ACHN (cell line): ENCODE measurements around the gene CACNG1.

ENCODE experiments used
- DNase-seq: peaks from one replicate; pipeline ENCODE4 v3.0.0-alpha.2; 2015
- in situ Hi-C: cut with HindIII; loops from 2 replicates; pipeline ENCODE4 v1.10.0; 2017; ENCODE audit warnings: low sequenced_read_pairs, low pct_ligation_motif_present, low pct_unique_long_range_greater_than_20kb

Gene CACNG1, protein sequence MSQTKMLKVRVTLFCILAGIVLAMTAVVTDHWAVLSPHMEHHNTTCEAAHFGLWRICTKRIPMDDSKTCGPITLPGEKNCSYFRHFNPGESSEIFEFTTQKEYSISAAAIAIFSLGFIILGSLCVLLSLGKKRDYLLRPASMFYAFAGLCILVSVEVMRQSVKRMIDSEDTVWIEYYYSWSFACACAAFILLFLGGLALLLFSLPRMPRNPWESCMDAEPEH

DNA sequence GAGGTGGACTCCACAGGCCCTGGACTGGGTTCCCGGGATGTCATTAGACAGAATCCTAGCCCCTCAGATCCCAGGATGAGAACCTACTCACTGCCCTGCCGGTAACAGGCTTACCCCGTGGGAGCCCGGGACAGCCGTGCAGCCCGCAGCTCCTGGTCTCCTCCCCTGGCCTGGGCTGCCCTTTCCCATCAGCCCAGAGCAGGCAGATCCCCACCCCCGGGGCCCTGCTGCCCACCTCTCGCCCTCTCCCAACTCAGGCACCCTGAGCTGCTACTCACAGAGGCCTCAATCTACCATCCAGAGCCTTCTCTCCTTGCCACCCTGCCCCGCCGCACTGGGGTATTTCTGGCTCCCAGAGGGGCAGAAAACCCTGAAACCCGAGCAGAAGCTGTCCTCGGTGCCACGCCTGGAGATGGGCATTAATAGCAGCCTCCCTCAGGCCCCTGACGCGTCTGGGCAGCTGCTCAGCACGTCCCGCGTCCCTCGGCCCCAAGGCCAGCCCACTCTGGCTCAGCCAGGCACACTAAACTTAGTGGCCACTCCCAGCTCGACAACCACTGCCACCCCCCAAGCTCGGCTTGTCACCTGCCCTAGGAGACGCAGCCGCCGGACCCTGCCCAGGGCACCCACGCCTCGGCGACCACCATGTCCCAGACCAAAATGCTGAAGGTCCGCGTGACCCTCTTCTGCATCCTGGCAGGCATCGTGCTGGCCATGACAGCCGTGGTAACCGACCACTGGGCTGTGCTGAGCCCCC, at the start of gene CACNG1:
TSS of gene CACNG1 (plus strand) at position 539 of the 757 bp plus-strand sequence. CDS start at position 646, 107 bp downstream.
- no peak for DNase-seq
- in situ Hi-C loops, result no loop called here

DNA sequence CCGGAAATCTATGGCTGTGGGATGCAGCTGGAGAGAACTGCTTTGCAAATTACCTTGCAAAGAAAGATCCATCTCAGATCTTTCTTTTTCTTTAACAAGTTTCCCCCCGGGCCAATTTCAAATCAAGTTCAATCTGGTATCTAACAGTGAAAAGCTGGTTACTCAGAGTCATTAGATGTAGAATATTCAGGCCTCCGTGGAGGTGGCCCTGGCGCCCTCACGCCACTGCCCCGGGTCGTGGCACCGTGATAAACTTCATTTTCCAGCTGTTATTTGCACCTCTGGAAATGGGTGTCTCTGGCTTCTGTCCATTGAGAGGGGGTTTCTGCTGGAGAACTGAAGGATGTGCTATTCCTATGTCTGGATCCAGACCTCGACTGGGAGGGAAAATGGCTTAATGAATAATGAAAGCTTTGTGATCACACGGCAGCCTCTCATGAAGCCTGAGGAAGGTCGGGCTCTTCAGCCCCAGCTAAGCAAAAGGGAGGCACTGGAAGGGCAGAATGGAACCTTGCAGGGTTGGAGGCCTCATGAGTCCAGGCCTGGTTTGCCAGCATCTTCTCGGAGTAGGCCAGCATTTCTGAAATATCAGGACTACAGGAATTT, 49.3 kb upstream of the CACNG1 start:
- in situ Hi-C loops, result no loop called here
- DNase-seq, result no peak

DNA sequence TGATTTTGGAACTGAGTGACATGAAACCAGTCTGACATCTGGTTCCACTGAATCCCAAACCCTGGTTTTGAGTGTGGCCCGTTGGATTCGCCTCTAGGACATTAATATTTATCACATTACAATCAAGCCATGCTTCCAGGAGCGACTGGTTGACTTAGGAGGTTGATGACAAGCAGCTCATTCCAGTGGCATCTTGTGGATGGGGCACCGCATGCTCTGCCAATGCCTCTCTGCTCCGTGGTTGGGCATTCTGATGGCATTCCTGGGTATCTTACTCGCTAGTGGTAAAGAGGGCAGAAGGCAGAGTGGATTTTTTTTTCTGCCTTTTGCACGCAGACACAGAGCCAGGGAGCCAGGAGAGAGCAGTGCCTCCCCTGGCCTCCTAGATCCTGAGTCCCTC, 48.4 kb upstream of the CACNG1 start:
- in situ Hi-C loops, result no loop called here
- peak; percentile 30 for DNase-seq

DNA sequence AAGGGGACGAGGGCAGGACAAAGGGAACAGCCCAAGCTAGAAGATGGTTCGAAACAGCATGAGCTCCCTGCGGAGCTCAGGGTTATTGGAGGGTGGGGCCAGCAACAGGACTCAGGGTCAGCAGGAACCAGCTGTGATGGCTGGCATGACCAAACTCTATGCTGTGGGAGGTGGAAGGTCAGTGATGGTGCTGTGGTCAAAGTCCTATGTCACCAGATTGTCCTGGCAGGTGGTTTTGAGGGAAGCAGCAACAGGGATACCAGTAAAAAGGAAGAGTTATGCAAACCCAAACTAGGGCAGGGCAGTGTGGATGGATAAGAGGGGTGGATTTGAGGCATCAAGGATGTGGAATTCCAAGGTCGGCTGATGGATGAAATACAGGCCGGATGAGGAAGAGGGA, 47.4 kb upstream of the CACNG1 start:
- no peak for DNase-seq
- in situ Hi-C loops, result no loop called here

DNA sequence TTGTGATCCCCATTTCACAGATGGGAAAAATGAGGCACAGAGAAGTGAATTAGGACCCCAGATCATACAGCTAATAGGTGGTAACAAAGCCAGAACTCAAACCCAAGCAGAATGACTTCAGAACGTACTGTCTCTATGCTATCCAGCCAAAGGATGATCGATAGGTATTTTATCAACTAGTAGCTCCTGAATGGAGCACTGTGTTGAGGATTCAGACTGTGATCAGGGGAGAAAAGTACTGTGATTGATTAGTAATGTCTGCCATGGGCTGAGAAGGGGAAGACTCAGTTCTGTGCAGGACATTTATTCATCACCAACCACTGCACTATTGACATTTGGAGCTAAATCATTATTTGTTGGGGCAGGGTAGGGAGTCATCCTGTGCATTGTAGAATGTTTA, 41.1 kb upstream of the CACNG1 start:
- DNase-seq, result no peak
- in situ Hi-C loops, result no loop called here

DNA sequence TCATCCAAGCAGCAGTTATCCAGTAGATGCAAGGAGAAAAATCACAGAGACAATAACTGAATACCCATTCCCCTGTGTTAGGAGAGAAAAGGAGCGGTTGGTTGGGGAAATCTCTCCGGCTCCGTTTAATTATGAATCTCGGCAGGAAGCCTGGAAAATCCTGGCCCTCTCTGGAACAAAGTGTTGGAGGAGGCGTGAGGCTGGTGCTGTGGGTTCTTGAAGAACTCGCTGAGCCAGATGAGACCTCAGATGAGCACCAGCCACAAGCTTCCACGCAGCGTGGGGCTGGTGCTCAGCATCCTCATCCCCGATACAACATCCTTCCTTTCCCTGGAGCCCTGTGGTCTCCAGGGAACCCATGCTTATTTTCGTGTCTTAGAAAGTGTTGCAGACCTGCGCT, 40.2 kb upstream of the CACNG1 start:
- no peak for DNase-seq
- in situ Hi-C loops, result no loop called here

DNA sequence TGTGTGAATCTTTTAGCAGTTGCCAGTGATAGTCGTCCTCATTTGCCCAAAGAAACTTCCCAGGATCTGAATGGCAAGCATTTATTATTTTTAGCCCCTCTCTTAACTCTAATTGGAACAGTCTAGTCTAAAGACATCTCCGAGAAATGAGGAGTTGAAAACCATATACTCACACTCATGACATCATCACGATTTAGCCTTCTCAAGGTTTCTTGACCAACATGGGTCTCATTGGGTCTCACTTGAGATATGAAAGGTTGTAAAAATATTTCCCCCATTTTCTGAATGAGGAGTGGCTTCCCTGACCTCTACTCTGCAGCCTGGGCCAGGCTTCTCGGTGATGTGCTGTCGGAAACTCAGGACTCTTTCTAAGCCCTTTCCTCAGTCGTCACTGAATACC, 37.1 kb upstream of the CACNG1 start:
- in situ Hi-C loops, result no loop called here
- no peak for DNase-seq

DNA sequence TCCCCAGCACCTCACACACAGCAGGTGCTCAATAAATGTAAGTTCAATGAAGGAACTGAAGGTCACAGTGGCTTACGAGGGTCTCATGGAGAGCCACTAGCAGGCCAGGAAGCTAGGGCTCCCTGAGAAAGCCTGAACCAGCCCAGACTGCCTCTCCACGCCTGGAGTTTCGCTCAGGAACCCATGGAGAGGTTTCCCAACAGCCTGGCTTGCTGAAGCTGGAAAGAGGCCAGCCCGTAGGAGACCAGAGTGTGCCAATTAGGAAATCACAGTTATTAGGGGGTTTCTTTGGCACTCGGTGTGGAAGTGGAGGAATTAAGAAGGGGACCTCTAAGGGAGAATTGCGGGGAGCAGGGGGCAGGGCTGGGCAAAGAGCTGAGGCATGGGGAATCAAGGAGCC, 36.3 kb upstream of the CACNG1 start:
- in situ Hi-C loops, result no loop called here
- no peak for DNase-seq

DNA sequence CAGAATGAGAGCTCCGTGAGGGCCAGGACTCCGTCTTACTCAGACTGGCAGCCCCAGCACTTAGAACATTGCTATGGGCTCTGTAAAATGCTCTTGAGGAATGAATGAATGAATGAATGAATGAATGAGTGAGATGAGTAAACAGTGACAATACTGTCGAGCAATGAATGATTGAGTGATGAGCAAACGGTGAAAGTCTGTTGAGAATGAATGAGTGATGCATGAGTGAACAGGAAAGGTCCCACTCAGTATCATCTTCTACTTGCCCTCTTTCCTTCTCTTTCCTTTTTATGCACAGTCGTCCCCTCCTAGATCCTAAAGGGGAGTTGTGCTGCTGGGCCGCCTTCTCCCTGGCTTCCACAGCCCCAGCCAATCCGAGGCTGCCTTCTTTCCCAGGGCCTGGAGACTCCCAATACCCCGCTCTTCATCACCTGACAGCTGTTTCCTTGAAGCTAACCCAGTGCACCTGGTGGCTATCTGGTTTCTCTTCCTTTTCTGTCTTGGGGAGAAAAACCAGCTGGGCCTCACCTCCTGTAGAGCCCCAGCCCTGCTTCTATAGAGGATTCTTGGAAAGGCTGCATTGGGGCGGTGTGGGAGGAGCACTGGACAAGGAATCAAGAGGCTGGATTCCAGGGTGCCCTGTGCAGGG, 32.7 kb upstream of the CACNG1 start:
- in situ Hi-C loops, result no loop called here
- no peak for DNase-seq

DNA sequence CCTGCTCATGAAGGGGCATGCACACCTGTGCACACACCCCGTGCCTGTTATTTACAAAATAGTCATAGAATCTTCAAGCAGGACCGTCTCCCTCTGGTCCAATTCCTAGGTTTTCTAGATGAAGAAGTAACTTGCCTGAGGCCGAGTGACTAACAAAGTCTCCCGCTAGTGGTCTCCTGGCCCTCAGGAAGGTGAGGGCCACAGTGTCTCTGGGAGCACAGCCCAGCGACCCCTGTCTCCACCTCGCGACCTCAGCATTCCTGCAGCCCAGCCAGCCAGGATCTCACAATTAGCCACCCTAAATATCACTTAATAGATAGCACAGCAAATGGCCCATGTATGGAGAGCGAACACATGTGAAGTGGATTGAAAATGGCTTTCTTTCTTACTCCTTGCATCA, 30.5 kb upstream of the CACNG1 start:
- in situ Hi-C loops, result no loop called here
- DNase-seq, result no peak

DNA sequence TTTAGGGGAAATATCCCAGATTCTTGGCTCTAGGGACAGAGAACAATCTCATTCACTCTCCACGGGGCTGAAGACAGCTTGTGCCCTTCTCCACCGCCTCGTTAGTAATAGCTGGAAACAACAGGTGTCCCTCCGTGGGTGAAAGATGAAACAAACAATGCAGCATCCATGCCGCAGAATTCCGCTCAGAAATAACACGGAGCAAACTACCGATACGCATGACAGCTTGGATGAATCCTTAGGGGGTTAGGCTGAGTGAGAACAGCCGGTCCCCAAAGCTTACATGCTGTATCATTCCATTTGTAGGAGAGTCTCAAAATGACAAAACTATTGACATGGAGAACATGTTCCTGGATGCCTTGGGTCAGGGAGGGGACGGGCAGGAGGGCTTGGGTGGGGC, 29.4 kb upstream of the CACNG1 start:
- in situ Hi-C loops, result no loop called here
- no peak for DNase-seq

DNA sequence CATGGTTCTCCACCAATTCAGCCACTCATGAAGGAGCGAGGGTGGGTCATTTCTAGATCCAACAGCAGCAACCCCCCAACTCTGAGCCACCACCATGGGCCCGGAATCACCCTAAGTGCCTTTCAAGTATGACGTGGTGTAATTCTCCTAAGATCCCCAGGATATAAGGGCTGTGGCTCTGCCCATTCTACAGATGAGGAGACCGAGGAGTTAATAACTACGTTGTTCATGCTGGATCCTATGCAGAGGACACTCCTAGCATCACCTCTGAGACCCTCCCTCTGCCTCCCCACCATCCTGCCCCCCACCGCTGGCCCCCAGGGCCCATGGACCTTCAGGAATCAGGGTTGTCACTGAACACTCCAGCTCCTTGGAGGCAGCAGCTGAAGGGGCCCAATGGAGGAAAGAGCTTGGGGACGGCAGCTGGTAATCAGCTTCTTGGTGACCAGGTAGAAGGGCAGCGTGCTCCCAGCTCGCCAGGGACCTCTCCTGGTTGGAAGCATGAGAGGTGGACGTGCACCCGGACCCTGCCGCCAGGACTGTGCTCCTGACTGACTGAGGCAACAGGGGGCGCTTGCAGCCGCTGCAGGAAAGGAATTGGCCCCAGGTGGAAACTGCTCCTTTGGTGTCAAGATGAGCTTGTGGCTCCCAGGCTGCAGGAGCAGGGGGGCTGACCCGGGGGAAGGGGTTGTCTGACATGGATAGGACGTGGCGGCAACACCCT, 28.2 kb upstream of the CACNG1 start:
- no peak for DNase-seq
- in situ Hi-C loops, result no loop called here

DNA sequence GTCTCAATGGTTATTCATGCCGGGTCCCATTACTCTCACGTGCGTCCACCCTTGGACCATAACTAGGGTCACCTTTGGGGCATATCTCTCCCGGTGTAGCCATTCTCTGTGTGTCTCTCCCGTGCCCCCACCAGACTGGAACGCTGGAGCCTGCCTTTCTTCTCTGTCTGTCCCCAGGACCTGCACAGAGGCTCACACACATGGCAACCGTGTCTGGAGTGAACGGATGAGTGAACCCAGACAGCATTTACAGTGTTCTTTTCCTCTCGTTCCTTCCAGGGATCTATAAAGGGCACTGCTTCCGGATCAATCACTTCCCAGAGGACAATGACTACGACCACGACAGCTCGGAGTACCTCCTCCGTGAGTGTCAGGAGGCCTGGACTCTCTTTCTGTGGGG, 26.4 kb upstream of the CACNG1 start:
- in situ Hi-C loops, result no loop called here
- DNase-seq, result no peak

DNA sequence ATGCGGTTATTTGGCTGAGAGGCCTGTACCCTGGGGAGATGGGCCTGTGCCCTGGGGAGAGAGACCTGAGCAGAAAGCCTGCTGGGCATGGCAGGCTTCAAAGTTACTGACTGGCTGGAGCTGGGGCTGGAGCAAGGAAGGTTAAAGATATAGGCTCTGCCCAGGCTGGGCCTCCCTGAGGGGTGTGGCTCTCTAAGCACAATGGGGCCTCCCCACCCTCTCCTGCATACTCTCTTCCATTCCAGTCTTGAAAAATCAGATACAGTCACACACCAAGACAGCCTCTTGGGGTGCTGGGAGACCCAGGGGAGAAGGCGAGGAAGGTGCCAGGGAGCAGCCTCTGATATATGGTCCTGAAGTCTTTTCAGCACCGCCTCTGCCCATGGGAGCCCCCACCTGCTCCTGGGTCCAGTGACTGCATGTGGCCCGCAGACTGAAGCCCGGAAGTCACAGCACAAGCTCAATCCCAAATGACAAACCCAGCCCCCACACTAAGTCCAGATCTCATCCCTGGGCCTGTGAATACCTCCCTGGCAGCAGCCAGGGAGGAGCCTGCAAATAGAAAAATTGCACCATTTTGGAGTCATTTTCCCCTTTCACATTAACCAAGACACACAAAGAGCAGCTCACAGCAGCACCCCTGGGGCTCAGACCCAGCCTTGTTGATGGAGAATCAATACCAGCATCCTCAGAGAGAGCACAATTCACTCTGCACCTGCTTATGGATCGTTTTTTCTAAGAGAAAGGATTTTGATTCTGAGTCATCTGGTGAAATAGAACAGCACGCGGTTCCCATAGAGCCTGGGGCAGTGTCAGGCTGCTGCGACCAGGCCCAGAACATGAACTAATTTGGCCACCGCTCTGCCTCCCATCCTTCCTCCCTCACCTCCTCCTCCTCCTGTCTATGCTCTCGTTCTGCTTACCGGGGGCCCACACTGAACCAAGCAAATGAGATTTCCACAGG, 25.6 kb upstream of the CACNG1 start:
- in situ Hi-C loops, result no loop called here
- no peak for DNase-seq

DNA sequence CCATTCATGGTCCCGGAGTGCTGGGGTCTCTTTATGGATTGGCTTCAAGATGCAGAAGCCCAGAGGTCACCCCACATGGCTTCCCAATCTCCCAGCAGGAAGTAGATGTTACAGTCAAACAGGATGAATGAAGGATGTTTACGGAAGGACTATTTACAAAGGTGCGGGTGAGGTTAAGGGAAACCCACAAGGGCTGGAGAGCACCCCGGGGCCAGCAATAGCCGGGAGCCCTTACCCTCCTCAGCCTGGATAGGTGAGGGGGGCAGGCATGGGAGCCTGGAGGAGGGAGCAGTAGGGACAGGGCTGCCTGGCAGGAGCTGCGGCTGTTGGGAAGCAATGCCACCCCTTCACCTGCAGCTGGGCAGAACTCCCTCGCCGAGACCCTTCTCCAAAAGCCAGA, 24.5 kb upstream of the CACNG1 start:
- DNase-seq, result no peak
- in situ Hi-C loops, result no loop called here

DNA sequence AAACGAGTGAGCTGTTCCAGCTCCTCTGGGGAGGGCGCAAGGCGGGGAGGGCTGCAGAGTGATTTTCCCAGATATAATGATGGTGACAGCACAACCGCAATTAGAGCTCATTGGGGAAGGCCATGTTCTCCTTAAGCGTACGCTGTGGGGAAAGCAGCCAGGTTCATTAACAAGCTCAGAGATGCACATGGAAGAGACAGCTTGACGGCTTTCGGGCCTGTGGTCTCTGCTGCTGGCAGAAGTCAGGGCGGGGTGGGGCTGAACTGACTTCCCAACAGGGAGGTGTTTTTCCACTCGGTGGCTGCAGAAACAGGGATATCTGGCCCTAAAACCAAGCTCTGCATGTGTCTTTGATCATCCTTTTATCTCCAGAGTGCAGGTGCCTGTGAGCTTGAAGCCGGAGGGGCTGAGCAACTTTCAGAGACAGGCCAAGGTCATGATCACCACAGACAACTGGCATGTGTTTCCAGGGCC, 24.0 kb upstream of the CACNG1 start:
- no peak for DNase-seq
- in situ Hi-C loops, result no loop called here

DNA sequence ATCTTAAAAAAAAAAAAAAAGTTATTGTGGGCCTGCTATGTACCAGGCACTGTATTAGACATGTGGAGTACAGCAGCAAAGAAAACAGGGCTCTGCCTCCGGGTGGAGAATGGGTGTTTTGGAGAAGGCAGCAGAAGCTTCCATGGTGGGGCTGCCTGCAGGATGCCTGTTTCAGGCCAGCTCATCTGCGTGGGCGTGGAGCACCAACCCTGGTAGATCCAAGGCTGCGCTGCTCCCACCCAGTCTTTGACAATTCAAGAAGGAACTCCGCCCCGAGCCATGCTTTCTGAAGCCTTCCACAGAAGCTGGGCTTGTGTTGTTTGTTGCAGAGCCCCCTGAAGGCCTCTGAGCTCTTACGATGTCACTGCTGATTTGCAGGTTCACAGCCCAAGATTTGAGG, 23.2 kb upstream of the CACNG1 start:
- in situ Hi-C loops, result no loop called here
- no peak for DNase-seq
